Measurements from ENCODE around the gene ZNF24.

DNA sequence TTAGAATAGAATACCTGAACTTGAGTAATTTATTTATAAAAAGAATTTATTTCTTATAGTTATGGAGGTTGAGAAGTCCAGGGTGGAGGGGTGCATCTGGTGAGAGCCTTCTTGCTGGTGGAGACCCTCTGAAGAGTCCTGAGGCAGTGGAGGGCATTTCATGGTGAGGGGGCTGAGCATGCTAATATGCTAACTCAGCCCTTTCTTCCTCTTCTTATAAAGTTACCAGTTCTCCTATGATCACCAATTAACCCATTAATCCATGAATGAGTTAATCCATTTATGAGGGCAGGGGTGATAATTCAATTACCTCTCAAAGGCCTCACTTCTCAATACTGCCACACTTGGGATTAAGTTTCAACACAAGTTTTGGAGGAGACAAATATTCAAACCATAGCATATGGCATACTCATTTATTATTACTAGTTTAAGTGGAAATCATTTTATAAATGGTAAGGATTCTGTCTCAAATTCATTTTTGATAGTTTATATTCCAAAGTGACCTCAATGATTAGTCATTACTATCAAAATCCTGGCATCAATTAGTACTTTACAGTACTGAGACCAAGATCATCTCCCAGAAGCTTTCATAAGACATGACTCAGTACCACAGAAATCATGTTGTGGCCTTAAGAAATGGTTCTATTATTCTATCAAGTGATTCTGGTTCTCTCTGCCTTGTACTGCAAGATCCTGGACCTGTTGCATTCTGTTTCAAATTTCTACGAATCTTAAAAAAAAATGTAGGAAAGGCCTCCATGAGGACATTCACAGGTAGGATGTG, 27.4 kb upstream of the ZNF24 start:
- no peak for TF ChIP-seq POLR2A (IDR thresholded peaks at IDR 0.05)
- TF ChIP-seq, protein P1, sequence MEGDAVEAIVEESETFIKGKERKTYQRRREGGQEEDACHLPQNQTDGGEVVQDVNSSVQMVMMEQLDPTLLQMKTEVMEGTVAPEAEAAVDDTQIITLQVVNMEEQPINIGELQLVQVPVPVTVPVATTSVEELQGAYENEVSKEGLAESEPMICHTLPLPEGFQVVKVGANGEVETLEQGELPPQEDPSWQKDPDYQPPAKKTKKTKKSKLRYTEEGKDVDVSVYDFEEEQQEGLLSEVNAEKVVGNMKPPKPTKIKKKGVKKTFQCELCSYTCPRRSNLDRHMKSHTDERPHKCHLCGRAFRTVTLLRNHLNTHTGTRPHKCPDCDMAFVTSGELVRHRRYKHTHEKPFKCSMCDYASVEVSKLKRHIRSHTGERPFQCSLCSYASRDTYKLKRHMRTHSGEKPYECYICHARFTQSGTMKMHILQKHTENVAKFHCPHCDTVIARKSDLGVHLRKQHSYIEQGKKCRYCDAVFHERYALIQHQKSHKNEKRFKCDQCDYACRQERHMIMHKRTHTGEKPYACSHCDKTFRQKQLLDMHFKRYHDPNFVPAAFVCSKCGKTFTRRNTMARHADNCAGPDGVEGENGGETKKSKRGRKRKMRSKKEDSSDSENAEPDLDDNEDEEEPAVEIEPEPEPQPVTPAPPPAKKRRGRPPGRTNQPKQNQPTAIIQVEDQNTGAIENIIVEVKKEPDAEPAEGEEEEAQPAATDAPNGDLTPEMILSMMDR (IDR thresholded peaks at IDR 0.05 in 4 of 5, conservative IDR thresholded peaks at IDR 0.05 in 1 of 5) = no peak
